Activated CD4-positive, CD25-positive, alpha-beta regulatory T cell treated with anti-CD3 and anti-CD28 coated beads, Interleukin-2, amount 50 U/mL, for 24 hours (primary cell): ENCODE measurements around the gene HMGB1.
A peak's percentile ranks its signal among the peaks of the same experiment; 100 is the strongest.

Source experiments
- ATAC-seq, 2 donors: fragments of 150-1000 bp; cut with Tn5 transposase; one replicate each; pipeline ENCODE4 v1.10.0; 2021; ENCODE audit warnings: mild to moderate bottlenecking in 1 of 2, moderate library complexity in 1 of 2

Gene HMGB1

DNA sequence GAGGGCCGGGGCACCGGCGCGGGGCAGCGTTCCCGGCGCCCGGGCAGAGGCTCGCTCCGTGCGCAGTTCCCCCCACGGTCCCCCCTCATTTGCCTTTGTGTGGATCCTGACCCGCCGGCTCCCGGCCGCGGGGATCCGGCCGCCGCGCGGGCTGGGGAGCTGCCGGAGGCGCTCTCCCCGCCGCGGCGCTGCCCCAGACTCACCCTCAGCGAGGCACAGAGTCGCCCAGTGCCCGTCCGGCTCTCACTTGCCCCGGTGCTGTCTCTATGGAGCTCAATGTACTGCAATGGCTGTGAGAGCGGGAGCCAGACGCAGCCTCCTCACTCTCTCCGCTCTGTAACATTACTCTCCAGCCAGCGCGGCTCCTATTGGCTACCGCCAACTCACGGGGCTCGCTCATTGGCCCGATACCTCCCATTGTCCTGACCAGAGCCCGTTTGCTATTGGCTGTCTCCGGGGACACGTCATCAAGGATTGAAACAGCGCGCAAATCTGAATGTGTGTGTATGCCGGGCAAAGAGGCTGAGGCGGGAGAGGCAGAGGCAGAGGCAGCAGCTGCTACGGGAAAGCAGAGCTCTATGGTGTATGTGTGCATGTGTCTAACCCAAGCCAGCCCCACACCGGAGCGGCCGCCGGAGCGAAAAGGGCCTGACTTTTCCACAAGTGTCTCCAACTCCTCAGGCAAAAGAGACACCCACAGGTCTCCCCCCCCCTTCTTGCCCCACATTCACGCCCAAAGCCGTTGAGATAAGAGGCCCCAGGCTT is at the start of gene HMGB1:
HMGB1 (minus strand) TSS at position 344 of the 765 bp plus-strand sequence. CDS start 2,256 bp downstream, outside the sequence.
- ATAC-seq: peak; percentile 94 to 95

DNA sequence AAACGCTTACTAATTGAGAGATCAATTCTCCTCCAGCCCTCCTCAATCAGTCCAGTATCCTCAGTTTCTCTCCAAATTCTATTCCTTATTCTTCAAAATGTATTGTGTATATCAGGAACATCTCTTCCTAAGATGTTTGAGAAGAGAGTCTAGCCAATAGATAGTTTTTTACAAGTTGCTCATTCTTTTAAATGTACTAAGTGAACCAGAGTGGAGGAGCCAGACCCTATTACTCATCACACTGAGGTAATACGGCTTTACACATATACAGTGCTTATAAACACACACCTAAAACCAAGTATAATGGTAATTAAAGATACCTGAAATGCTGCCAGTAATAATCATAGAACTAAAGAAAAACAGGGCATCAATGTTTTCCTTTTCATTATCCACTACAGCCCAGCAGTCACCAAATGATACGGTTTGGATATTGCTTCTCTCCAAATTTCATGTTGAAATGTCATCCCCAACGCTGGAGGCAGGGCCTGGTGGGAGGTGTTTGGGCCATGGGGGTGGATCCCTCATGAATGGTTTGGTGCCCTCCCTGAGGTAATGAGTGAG is 45.2 kb upstream of the HMGB1 start:
- no peak for ATAC-seq

GRCh38 chr13:30510091-30510490 is 44.4 kb upstream of the HMGB1 start:
- ATAC-seq: no peak

GRCh38 chr13:30509254-30510050 is 43.7 kb upstream of the HMGB1 start:
- no peak for ATAC-seq

GRCh38 chr13:30504081-30504480 is 38.3 kb upstream of the HMGB1 start:
- ATAC-seq: peak; percentile 55 to 66

- ATAC-seq: no peak
These were observed 36.5 kb upstream of the HMGB1 start for GRCh38 chr13:30502237-30502636.

GRCh38 chr13:30499338-30499737 is 33.6 kb upstream of the HMGB1 start:
- no peak for ATAC-seq

DNA sequence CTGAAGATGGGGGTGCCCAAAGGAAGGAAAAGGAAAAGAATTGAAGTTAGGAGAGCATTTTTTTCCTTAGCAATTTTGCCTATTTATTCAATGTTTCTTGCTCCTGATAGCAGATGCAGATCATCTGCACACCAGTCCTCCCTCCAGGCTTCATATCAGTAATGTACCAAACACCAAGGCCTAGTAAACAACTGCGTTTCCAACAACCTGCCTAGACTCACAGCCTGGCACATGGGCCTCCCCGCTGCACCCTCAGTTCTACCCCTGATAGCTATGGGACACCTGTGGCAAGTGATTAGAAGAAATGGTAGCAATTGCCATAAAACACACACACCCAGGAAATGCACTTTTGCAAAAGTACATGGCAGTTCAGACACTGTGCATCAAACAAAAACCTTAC is 30.4 kb upstream of the HMGB1 start:
- ATAC-seq: no peak

- ATAC-seq: no peak
These were observed 30.0 kb upstream of the HMGB1 start for GRCh38 chr13:30495746-30496145.

DNA sequence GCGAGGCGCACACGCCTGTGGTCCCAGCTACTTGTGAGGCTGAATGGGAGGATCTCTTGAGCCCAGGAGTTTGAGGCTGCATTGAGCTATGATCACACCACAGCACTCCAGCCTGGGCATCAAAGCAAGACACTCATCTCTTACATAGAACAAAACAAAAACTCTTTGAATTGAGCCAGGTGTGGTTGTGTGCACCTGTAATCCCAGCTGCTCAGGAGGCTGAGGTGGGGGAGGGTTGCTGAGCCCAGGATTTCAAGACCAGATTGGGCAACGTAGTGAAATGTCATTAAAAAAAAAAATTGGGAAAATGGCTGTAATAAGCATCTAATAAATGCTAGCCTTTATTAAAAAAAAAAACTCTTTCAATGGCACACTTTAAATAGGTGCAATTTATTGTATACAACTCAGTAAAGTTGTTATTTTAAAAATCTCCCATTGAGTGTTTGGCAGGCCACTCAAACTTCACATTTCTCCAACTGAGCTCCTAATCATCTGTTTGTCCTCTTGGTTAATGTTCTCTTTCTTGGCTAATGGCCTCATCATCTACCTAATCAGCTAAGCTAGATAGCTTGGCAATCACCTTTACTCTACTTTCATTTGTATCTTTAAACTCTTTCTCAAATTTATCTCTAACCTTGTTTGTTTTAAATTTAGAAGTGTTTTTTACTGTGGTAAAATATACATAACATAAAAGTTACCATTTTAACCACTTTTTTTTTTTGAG is 28.1 kb upstream of the HMGB1 start:
- ATAC-seq: no peak

DNA sequence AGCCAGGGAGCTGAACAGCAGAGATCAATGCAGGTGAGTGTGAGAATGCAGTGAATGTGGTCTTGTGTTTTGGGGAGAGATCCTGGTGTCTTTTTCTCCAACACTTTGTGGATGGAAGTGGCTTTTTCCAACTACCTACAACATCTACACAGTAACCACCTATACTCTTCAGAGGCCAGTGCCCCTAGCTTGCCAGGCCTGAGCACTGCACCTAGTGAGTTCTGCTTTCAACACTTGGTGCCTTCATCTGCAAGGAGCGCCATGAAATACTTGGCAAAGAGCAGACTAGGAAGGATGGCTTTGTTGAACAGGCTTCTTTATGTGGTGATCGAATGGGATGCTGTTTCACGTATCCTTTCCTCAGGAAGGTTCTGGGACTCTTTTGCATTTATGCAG is 21.3 kb upstream of the HMGB1 start:
- no peak for ATAC-seq

DNA sequence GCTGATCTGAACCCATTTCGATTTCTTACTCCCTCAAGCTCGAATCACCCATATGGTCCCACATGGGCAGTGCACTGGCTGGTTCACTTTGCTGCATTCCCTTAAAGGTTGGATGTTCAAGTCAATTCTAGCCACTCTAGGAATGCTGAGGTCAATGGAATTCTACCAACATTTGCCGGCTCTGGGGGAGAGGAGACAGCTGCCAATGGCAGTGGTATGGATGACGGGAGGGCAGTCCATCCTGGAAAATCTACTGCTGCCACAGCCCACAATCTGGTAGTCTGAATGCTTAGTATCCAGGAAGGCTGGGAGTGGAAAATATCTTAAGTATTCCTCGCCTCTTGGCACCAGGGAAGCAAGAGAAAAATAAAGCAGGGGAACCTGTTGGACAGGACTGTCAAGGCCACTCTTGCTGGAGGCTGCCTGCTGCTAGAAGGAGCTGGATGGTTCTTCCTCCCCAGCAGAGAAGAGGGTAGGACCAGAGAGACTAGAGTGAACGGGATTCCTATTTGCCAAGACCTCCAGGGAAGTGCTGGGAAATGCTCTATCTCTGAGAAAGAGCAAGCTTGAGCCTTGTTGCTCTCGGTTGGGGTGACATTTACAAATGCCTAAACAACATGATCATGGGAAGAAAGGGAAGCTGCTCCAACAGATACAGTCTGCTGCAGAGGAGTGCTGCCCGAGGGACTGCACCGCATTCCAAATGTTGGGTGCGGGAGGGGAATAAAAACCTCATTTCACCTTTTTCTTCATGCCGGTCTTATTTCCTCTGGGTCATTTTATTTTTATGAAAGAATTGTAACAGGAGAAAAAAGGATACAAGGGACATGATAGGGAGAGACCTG is 20.7 kb upstream of the HMGB1 start:
- ATAC-seq: no peak

DNA sequence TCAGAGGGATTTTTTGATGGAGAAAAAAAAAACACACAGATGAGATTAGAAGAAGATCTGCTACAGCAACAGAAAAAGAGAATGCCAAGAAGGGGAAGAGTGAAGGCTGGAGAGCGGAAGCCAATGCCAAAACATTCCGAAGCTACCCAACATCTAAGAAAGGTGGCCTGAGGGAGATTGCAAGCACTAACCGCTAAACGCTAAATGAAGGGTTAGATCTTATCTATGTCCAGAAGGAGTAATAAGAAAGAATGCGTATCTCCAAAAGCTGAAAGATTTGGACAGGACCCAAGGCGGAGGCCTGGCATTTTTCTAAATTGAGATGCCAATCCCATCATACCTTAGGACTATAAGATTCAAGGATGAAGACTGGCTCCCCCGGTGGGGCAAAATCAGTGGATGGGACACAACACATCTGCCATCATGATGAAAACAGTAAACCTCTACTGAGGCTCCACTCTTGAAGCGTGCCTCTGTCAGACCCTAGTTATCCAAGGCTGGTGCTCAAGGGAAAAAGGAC is 15.6 kb upstream of the HMGB1 start:
- ATAC-seq: no peak

DNA sequence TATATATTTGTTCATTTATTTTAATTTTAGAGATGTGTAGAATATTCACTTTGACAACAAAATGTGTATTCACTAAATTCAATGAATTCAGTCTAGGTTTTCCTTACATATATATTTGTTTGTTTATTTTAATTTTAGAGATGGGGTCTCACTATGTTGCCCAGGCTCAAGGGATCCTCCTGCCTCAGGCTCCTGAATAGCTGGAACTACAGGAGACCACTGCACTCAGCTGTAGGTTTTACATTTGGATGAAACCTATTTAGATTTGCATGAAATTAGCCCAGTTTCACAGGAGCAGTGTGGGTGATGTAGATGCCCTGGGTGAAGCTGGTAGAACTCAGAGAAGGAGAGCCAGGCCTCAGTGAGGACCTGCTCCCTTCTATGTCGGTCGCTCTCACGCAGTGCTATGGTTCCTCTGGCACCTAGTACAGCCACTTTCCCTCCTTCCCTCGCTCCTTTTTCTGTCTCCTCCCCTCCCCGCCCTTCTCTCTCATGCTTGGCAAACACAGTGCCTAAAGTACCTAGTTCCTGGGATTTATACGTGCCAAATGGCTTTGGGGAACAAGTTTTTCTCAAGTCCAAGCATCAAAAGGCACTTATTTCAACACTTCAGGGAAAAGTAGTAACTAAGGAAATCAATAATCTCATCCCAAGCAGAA is 14.7 kb upstream of the HMGB1 start:
- ATAC-seq: no peak

DNA sequence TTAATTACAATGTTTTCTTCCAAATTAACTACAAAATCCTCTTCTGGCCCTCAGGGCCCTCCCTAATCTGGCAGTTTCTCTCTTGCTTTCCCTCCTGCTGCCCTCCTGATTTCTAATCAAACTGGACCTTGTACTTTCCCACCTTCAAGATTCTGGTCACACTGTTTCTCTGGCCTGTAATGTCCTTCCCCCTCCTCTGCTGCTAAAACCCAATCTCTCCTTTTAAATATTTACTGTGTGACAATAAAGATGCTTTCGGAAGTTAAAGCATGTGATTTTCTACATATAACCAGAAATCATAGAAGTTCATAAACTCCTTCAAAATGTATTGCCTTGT is 14.1 kb upstream of the HMGB1 start:
- no peak for ATAC-seq

DNA sequence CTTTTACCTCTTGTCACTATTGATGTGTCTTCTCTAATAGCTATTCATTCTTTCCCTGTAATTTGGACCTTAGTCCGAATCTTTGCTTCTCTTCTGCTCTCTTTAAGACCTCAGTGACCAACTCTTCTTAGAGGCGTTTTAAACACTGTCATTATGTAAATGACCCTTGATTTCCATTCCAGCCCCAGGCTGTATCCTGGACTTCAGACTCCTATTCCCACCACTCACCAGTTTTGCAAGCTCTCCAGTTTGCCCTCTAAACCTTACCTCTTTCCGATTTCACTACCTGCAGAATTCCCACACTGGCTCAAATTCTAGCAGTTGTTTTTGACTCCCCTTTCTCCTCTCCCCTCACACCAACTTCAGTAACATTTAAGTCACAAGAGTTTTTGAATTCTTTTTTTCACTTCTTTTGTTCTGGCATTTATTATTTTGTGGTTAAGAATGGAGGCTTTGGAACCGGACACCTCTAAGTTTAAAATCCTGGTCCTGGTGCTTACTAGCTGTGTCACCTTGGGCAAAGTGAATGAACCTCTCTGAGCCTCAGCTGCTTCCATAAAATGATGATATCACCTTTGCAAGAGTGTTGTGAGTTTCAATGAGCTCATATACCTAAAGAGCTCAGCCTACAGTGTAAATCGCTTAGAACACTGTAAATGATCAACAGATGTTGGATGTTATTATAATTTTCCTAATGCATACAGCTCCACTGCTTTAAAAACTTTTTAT is 13.6 kb upstream of the HMGB1 start:
- ATAC-seq: no peak

DNA sequence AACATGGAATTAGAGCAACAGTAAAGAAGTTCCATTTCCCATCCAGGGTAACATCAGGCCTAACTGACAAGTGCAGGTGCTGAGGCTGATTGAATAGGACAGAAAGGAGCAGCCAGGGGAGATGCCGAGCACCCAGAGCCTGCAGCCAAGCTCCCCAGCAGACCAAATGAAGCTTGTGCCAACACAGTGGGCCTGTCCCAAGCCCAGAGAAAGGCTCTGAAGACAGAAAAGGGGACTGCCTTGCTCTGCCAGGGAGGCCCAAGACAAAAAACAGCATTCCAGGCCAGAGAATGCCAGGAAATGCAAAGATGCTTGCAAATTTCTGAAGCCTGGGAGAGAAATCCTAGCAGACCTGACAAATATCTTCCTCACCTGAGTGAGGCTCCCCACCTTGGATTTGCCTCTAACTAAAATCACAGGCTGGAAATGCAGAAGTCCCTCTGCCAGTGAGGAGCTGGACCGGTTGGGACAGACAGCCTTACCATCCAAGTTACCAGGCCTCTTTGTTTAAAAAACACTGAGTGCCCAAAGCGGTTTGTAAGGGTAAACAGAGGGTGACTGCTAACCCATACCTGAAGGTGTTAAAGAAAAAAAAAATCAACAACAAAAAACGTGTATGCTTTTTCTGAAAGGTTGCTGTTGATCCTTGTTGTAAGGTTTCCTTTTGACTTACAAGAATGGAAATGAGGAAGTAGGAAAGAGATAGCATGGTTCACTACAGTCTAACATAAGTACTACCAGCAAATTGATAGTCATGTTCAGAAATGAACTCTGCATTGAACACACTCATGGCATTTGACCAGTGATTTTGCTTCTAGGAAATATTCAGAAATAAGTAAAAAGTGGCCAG is 11.8 kb upstream of the HMGB1 start:
- peak in 1 of 2 donors; percentile 7 for ATAC-seq

DNA sequence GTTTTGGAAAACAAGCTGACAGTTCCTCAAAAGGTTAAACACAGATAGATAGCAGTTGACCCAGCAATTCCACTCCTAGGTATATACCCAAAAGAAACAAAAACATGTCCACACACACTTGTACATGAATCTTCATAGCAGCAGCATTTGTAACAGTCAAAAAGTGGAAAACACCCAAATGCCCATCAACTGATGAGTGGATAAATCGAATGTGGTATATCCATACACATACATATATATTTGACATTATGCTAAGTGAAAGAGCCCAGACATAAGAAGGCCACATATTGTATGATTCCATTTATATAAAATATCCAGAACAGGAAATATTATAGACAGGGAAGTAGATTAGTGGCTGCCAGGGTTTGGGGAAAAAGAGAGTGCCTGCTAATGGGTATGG is 7.9 kb upstream of the HMGB1 start:
- no peak for ATAC-seq

DNA sequence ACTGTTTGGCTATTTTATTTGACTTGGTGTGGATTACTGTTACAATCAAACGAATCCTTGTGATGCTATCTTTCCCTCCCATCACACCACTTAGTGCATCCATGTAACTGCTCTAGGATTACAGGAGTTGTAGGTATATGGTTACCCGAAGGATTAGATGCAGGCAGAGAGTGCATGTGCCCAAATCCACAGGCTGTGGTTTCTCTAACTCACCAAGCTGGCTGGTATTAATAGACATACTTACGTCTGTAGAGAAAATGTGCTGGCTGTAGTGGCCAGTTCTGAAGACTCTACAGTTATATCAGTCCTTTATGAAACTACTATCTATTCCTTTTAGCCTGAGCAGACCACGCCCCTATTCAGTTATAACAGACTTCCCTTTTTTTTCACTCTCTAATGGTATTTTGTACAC is 1.1 kb upstream of the HMGB1 start:
- ATAC-seq: no peak

GRCh38 chr13:30466358-30466714 is 600 bp upstream of the HMGB1 start:
- ATAC-seq: no peak
